Stimulated activated CD4-positive, alpha-beta T cell treated with anti-CD3 and anti-CD28 coated beads, Interleukin-4, amount 100 ng/mL, for 1 hour (primary cell): ENCODE measurements around the gene FOSL1.

ENCODE experiments used
- DNase-seq: peaks from one replicate; pipeline ENCODE4 v3.0.0-alpha.2; 2020

Gene FOSL1

GRCh38 chr11:65900125-65900898 is at the start of gene FOSL1:
Gene FOSL1 (minus strand): TSS chr11:65900388. CDS start chr11:65900339, 49 bp downstream.
- DNase-seq, result peak; percentile 94

- no peak for DNase-seq
Measured at GRCh38 chr11:65947603-65948125, 47.5 kb upstream of the FOSL1 start.

GRCh38 chr11:65947133-65947532 is 46.9 kb upstream of the FOSL1 start:
- DNase-seq, result no peak

- no peak for DNase-seq
Measured at GRCh38 chr11:65946655-65947054, 46.5 kb upstream of the FOSL1 start.

GRCh38 chr11:65945941-65946558 is 45.9 kb upstream of the FOSL1 start:
- no peak for DNase-seq

- DNase-seq, result no peak
Measured at GRCh38 chr11:65945430-65945911, 45.3 kb upstream of the FOSL1 start, which contains the start of gene TSGA10IP. Gene TSGA10IP (plus strand): TSS chr11:65945480. CDS start chr11:65945676, 196 bp downstream.

- no peak for DNase-seq
Measured at GRCh38 chr11:65944767-65945166, 44.6 kb upstream of the FOSL1 start.

- no peak for DNase-seq
Measured at GRCh38 chr11:65944191-65944590, 44.0 kb upstream of the FOSL1 start.

- no peak for DNase-seq
Measured at GRCh38 chr11:65942531-65942930, 42.3 kb upstream of the FOSL1 start.

GRCh38 chr11:65941720-65942310 is 41.6 kb upstream of the FOSL1 start:
- DNase-seq, result no peak

- DNase-seq, result no peak
Measured at GRCh38 chr11:65937766-65938165, 37.6 kb upstream of the FOSL1 start.

GRCh38 chr11:65934014-65934413 is 33.8 kb upstream of the FOSL1 start:
- no peak for DNase-seq

- no peak for DNase-seq
Measured at GRCh38 chr11:65932558-65932919, 32.4 kb upstream of the FOSL1 start.

GRCh38 chr11:65931773-65932557 is 31.8 kb upstream of the FOSL1 start:
- no peak for DNase-seq

- no peak for DNase-seq
Measured at GRCh38 chr11:65928667-65929066, 28.5 kb upstream of the FOSL1 start.

GRCh38 chr11:65927904-65928397 is 27.8 kb upstream of the FOSL1 start:
- DNase-seq, result peak; percentile 65

GRCh38 chr11:65925397-65925796 is 25.2 kb upstream of the FOSL1 start:
- DNase-seq, result no peak

GRCh38 chr11:65922565-65922964 is 22.4 kb upstream of the FOSL1 start:
- no peak for DNase-seq

GRCh38 chr11:65921876-65922275 is 21.7 kb upstream of the FOSL1 start:
- no peak for DNase-seq

- DNase-seq, result no peak
Measured at GRCh38 chr11:65921033-65921555, 20.9 kb upstream of the FOSL1 start.

GRCh38 chr11:65920372-65920802 is 20.2 kb upstream of the FOSL1 start:
- DNase-seq, result no peak
